HG02610 (cell line): ENCODE results near the gene DNAJB6.
A peak's percentile ranks its signal among the peaks of the same experiment; 100 is the strongest.

Source experiments
- ATAC-seq: cut with Tn5 transposase; IDR thresholded peaks from one replicate; pipeline ENCODE4 v1.9.1; 2021; ENCODE audit warnings: mild to moderate bottlenecking, moderate library complexity; ENCODE audit not compliant: unreplicated experiment

DNAJB6 gene

DNA sequence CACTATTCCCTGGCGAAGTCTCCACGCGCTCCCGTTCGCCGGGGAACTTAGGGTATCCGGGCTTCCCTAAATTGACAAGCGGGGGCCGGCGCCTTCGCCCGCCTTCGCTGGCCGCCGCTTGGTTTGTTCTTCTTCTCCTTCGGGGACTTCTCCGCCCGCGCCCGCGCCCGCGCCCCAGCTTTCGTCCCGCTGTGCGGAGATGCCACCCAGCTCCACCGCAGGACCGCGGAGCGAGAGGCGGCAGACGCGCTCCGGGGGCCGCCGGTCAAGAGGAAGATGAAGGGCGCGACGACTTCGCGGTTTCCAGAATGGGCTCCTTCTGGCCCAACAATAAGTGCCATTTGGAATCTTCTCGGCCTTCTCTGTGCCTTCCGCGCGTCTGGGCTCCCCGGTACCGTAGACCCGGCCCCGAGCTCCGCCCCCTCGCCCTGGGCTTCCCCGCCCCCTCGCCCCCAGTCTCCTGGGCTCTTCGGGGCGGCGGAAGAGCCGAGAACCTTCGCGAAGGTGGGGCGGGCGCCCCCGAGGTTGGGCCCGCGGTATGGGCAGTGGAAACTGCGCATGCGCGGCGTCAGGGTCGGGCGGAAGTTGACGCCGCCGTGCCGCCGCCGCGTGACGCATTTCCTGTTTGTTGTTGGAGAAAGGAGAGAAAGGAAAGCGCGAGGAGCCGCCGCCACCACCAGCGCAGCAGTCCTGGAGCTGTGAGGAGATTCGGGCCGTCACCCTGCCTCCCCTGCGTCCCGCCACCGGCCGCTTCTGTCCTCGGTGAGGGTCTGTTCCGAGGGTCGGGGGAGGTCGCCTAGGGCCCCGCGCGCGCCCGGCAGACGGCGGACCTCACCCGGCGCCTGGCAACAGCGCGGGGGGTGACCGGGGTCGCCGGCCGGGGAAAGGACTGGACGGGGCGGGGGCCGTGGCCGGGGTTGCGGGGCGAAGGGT lies at the start of gene DNAJB6:
Gene DNAJB6 (plus strand): TSS at position 622 of the 933 bp plus-strand sequence. CDS start 21,569 bp downstream, outside the sequence.
- ATAC-seq = peak; percentile 75

DNA sequence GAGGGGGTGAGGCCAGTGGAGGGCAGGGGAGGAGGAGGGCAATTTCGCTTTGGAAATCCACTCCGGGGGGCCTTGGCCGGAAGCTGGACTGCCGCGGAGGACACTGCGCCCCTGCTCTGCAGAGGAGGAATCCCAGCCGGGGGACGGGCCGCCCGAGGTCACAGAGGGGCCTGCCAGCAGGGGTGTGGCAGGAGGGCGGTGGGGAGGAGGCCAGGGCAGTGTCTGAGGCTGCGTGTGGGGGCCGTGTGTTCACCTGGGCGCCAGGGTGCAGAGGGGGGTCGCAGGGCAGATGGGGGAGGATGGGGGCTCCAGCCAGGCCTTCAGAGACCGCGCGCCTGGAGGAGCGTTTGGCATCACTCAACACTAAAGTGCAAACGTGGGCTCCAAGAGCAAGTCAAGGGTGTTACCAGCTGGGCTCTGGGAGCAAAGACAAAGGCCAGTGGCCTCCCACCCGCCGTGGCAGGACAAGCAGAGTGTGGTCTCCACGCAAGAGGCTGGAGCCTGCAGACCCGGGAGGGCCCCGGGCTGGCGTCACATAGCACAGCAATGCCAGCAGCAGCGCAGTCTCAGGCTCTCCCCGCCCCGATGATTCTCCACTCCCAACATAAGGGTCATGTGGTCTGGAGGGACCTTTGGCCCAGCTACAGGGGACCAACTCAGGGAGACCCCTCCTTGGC lies 45.3 kb upstream of the DNAJB6 start:
- ATAC-seq = no peak

DNA sequence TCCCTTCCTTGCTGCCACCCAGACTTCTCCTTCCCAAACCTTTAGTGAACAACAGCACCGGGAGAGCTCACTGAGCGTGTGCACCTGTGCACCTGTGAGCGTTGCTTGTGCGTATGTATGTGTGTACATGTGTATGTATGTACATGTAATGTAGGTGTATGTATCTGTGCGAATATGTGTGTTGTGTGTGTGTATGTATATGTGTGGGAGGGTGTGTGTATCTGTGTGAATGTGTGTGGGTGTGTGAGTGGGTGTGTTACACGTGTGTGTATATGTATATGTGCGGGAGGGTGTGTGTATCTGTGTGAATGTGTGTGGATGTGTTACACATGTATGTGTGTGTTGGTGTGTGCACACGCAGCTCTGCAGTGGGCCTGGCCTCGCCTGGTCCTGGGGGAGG lies 44.5 kb upstream of the DNAJB6 start:
- no peak for ATAC-seq

DNA sequence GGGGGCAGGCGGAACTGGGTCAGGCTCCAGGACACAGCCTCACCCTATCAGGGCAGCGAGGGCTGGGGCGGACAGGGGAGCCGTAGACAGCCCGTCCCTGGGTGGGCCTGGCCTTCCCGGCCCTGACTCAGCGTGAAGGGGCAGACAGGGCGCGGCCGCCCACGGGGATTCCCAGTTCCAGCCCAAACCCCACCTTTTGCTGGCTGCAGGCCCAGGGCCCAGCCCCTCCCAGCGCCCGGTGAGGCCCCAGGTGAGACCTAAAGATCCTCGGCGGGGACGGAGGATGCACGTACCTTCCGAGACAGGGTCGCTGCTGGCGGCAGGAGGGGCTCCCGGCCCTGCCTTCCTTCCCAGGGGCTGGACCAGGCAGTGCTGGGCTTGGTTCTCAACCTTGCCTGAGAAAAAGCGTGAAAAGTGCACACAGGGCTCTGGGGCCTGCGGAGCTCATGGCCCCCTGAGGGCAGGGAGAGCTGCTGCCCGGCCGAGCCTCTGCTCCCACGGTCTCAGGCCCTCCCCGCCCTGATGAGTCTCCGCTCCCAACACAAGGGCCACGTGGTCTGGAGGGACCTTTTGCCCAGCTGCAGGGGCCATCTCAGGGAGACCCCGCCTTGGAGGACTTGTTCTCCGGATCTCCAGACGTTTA lies 43.9 kb upstream of the DNAJB6 start:
- ATAC-seq = no peak

DNA sequence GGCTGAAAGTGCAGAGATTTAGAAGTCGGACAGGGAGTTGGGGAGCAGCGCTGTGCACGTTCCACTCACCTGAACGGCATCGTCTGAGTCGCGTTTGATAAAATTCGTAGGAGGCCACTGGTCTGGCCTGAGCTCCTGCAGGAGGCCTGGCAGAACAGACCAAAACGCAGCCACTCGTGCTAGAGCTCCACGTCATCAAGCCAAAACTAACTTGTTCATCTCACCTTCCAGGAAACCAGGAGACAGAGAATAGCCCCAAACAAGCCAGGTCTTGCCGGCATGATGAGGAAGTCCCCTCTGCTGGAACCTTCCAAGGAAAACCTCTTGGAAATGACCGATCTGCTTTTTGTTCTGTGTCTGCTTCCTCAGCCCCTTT lies 43.4 kb upstream of the DNAJB6 start:
- ATAC-seq = no peak

DNA sequence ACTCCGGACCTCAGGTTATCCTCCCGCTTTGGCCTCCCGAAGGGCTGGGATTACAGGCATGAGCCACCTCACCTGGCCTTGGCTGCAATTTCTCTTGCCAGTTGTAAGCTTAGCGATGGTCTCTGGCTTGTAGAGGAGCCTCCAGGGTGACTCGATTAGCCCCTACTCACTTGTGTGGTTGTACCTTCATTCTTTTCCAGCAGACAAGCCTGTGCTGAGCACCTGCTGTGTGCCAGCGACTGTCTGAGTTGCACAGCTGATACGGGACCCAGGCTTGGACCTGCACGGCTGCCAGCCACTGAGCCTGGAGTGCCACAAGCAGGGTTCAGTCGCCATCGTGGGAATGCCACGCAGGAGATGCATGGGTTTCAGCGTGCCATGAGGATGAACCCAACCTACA lies 42.0 kb upstream of the DNAJB6 start:
- no peak for ATAC-seq

DNA sequence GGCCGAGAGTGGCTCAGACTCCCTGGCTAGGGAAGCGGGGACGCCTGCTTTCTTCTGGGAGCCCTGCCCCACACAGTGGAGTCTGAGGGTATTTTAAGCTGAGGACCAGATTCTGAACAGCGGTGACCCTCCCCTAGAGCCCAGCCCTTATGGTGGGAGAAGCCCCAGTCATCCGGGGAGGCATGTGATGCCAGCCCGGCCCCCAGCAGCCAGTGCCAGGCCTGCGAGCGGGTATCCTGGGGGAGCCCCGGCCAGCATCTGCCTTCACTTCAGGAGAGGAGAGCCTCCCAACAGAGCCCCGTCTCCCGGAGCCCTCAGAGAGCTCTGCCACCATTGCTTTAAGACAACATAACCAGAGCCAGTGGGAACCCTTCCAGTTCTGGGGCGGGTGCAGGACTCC lies 41.5 kb upstream of the DNAJB6 start:
- no peak for ATAC-seq

DNA sequence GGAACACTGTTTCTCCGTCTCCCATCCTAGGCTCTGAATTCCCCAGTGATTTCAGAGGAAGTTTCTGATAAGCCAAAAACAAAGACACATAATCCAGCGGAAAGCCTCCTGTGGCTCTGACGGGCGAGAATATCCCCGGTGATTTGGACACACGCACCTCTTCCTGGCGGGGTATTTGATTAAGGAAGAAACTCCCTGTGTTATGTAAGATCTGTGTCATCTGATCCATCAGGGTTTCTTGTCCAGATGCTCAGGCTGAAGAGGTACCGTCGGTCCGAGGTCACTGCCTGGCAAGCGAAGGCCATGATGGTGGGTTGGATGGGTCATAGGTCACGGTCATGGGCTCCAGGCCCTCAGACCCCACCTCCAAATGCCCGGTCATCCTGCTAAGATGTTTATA lies 39.6 kb upstream of the DNAJB6 start:
- ATAC-seq = no peak

DNA sequence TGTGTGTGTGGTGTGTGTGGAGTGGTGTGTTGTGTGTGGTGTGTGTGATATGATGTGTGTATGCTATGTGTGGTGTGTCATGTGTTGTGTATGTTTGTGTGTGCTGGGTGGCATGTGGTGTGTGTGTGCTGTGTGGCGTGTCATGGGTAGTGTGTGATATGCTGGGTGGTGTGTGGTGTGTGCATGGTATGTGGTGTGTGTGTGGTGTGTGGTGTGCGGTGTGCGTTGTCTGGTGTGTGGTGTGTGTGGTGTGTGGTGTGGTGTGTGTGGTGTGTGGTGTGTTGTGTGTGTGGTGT lies 37.5 kb upstream of the DNAJB6 start:
- no peak for ATAC-seq

DNA sequence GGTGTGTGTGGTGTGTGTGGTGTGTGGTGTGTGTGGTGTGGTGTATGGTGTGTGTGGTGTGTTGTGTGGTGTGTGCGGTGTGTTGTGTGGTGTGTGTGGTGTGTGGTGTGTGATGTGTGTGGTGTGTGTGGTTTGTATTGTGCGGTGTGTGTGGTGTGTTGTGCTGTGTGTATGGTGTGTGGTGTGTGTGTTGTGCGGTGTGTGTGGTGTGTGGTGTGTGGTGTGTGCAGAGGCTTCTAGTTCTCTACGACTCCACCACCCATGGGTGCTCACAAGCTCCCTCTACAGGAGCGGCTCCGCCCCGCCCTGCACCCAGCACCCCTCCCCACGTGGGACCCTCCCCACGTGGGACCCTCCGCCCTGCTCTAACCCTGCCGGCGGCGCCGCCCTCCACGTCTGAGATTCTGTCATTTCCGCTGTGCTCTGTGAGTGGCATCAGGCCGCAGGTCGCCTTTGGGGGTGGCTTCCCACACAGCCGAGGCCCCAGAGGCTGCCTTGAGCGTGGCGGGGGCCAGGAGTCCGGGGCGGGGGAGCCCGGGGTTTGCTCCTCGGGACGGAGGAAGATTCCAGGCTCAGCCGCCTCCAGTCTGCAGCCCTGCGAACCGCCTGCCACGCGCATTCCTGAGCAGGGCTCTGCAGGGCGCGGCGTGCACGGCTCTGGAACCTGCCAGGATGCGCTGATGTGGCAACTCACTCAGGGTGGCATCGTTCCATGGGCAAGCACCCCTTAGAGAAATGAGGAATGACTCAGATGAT lies 37.0 kb upstream of the DNAJB6 start:
- ATAC-seq = no peak

DNA sequence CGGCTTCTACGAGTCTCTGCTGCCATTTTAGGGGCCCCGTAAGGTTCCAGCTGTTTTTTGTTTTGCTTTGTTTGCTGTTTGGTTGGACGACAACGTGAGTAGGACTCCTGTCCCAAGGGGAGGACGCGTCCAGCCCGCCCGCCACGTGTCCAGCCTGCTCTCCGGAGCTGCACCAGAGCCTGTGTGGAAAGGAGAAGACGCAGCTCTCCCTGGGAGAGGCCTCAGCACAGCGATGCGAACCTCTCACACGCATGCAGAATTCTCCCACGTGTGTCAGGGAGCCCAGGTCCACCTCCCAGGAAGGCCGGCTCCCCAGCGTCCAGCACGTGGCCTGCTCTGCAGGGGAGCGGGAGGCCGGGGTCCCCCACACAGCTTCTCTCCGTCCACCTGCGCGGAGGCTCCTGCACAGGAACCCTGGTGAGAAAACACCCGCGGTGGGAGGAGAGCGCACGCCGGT lies 36.4 kb upstream of the DNAJB6 start:
- ATAC-seq = no peak

DNA sequence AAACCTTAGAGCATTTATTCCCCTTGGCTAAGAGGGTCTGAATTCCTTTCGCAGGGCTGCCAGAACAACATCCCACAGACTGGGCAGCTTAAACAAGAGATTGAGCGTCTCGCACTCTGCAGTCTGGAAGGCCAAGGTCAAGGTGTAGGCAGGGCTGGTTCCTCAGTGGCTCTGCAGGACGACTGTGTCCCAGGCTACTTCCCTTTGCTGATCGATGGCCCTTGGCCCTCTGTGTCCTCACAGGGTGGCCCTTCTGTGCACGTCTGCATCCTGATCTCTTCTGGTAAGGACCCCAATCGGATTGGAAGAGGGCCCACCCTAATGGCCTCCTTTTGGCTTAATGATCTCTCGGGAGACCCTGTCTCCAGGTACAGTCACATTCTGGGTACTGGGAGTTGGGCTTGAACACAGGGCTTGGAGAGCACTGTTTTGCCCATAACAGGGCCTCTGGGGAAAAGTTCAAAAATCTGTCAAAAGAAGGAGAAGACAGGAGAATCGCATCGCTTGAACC lies 35.1 kb upstream of the DNAJB6 start:
- no peak for ATAC-seq

DNA sequence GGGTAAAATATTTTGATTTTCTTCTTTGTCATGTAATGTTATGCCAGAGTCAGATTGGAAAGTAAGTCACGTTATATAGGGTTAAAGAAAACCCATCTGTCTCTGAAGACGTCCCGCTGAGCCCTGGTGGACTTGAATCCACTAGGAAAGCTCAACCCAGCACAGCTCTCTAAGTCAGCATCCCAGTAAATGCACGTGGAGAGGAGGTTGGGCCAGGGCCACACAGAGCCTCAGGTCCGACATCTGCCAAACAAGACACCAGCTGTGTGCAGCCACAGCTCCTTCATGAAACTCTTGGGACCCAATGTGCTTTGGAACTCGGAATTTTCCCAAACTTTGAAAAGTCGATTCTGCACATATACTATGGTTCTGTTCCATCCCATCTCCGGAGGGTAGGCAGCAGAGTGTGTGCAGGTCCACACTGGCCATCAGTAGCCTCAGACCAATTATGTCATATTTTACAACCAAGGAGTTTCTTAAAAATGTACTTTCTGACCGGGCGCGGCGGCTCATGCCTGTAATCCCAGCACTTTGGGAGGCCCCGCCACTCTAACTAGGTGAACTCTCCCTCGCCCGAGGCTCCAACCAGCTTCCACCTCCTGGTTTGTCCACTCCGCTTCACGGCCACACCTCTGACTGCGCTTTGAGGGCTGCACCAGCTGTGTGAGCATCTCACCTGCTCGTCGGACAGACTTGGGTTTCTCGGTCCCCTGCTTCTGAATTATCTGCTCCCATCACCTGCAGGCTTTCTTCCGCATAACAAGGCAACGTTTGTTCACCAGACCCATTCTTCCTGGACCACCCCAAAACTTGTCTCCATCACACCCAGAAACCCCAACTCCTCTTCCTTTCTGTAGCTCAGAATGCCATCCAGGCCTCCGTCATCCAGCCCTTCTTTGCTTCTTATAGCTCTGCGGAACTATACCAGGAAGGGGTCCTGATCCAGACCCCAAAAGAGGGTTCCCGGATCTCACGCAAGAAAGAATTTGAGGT lies 29.7 kb upstream of the DNAJB6 start:
- no peak for ATAC-seq

DNA sequence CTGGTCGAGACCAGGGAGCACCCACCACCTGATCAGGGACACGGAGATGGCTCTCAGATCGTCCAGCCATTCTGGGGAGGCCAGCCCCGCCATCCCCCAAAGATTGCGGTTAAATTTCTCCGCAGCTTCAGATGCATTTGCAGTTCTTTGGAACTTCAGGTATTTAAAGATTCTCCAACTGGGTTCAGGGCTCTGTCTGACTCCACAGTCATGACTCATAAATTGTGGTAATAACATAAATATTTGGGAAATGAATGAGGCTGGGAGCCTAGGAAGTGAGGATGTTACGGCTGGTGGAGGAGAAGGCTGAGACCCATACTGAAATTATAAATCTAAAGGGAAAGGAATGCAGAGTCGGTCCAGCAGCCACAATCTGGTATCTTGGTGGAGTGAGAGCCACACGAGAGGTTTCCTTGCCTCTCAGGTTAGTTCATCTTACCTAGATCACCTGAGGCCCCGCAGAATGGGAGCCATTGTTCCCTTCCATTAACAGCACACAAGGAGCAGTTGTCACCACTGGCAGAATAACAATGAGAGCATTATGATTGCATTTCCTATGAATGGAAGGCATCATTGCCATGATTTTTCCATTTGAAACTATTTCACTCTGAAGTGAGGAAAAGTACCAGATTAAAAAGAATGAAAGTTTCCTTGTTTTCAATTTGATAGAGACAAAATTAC lies 26.7 kb upstream of the DNAJB6 start:
- no peak for ATAC-seq

DNA sequence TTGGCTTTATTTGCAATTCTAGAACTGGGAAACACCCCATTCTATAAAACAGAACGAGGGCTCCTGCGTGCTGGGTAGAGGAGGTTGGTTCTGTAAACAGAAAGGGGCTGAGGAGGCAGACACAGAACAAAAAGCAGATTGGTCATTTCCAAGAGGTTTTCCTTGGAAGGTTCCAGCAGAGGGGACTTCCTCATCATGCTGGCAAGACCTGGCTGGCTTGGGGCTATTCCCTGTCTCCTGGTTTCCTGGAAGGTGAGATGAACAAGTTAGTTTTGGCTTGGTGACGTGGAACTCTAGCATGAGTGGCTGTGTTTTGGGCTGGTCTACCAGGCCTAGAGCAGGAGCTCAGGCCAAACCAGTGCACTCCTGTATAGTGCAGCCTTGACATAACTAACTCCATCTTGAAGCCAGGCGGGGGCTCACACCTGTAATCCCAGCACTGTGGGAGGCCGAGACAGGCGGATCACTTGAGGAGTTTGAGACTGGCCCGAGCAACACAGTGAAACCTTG lies 26.1 kb upstream of the DNAJB6 start:
- ATAC-seq = no peak

DNA sequence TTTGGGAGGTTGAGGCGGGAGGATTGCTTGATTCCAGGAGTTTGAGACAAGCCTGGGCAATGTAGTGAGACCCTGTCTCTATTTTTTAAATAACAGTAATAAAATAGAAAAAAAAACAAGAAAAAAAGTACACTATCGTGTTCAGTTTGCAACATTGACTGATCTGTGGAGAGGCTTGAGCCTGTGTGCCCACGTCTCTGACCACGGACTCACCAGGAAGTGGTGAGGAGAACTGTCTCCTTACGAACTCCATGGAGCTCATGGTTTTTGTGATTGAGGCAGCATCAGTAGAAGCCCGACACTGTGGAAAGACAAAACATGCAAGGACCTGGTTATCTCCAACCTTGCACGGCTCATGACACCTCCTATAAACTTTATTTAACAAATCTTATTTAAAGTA lies 23.9 kb upstream of the DNAJB6 start:
- ATAC-seq = no peak

DNA sequence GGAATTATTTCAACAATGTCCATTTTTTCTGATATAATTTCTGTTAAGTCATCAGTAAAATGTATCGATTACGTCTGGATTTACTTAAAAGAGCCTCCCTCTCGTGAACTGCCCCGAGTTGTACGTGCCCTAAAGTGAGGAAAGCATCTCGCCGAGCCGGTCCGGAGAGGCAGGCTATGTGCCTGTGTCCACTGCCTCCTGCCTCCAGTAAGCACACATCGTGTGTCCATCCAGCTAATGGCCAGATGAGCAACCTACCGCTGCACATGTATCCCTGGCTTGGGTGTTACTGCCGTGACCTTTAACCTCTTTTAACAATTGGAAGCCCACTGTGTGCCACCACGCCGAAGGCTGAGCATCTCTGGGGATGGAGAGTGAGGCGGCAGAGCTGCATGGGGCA lies 23.2 kb upstream of the DNAJB6 start:
- no peak for ATAC-seq

DNA sequence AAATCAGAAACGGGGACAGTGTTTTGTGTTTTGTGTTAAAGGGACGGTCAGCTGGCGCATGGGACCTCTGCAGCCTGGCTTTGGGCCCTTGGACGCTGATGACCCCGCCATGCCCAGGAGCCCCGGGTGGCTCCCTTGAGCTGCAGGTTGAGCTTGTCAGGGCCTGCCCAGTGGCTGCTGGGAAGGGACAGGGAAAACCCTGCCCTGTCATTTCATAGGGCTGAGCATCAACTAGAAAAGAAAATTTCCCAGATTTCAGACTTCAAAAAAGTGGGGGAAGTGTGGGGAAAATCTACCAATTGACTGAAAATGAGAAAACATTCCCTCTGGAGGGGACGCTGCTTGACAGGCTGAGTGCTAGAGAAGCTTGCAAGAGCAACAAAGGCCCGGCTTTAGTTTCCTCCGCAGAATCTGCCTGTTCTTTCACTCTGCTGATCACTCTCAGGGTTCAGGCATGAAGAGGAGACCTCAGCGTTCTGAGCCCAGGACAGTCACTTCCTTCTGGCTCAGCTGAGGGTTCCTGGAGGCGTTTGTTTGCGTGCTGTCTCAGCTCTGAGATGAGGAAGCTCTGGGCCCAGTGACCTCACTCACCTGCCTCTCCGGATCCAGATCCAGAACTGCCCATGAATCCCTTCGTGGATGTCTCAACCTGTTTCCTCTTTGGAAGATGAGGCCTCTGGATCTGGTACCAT lies 18.6 kb upstream of the DNAJB6 start:
- ATAC-seq = peak; percentile 84
